Endodermal cell (in vitro differentiated cells): ENCODE data around the gene SCIMP. TPM values are rescaled to one million over a fixed set of nuclear protein-coding genes. Genes with fewer than 3 reads are reported as not detected.
"Not testable (repeated sequence)": the region's sequence is repeated elsewhere in the genome, so short reads cannot be mapped to it uniquely, and the experiment has no call there.

ENCODE experiments used
- DNase-seq: peaks from one replicate; pipeline ENCODE4 v3.0.0-alpha.2; 2017
- H3K27ac ChIP-seq: 2 replicates; pipeline ENCODE4 v1.5.1; 2013; ENCODE audit warnings: mild to moderate bottlenecking, low read depth, low read length, moderate library complexity
- H3K27me3 ChIP-seq: 2 replicates; pipeline ENCODE4 v1.6.1; 2013; ENCODE audit warnings: mild to moderate bottlenecking, low read length, moderate library complexity; ENCODE audit not compliant: insufficient read depth, control insufficient read depth, poor library complexity, severe bottlenecking
- H3K36me3 ChIP-seq: 2 replicates; pipeline ENCODE4 v1.7.0; 2013; ENCODE audit warnings: mild to moderate bottlenecking, low read length, moderate library complexity; ENCODE audit not compliant: control insufficient read depth, insufficient read depth
- H3K4me1 ChIP-seq: one replicate; pipeline ENCODE4 v1.7.0; 2013; ENCODE audit warnings: low read length; ENCODE audit not compliant: control insufficient read depth, insufficient read depth
- H3K4me3 ChIP-seq: 2 replicates; pipeline ENCODE4 v1.5.1; 2013; ENCODE audit warnings: mild to moderate bottlenecking, low read length, moderate library complexity
- H3K9ac ChIP-seq: 2 replicates; pipeline ENCODE4 v1.6.1; 2013; ENCODE audit warnings: mild to moderate bottlenecking, low read length, moderate library complexity; ENCODE audit not compliant: poor library complexity, severe bottlenecking; ENCODE audit errors: extremely low read depth
- H3K9me3 ChIP-seq: 2 replicates; pipeline ENCODE4 v1.6.1; 2013; ENCODE audit warnings: mild to moderate bottlenecking, low read length, moderate library complexity; ENCODE audit not compliant: control insufficient read depth
- H3K27ac Mint-ChIP-seq: 2 replicates; pipeline ENCODE4 v1.8.0; 2020; ENCODE audit warnings: mixed read lengths
- H3K27me3 Mint-ChIP-seq: 2 replicates; pipeline ENCODE4 v1.8.0; 2021; ENCODE audit warnings: mild to moderate bottlenecking, mixed read lengths; ENCODE audit not compliant: insufficient read depth
- H3K36me3 Mint-ChIP-seq: 2 replicates; pipeline ENCODE4 v1.8.0; 2020; ENCODE audit warnings: low read depth, mixed read lengths
- H3K4me1 Mint-ChIP-seq: 2 replicates; pipeline ENCODE4 v1.8.0; 2020; ENCODE audit warnings: mixed read lengths
- H3K4me3 Mint-ChIP-seq: 2 replicates; pipeline ENCODE4 v1.8.0; 2020; ENCODE audit warnings: mild to moderate bottlenecking, moderate library complexity, mixed read lengths
- H3K9me3 Mint-ChIP-seq: 2 replicates; pipeline ENCODE4 v1.8.0; 2020; ENCODE audit warnings: mild to moderate bottlenecking, mixed read lengths
- WGBS, 2 experiments: methylation state at CpG; one replicate each; pipeline versions ENCODE4 v1.1.5 to v1.1.7; 2013; ENCODE audit warnings: missing lambda C conversion rate in 2 of 2, mixed read lengths in 1 of 2; ENCODE audit not compliant: insufficient coverage in 1 of 2, insufficient read length in 1 of 2; 5-methylcytosine and 5-hydroxymethylcytosine counted together
- total RNA-seq, 2 donors: library from RNA; stranded (reverse); fragmentation: NEBNext Ultra II Directional in 1 of 2; extraction: Animal tissue kit (Norgen Biotek cat#: 25700) in 1 of 2; gene quantifications; 2 replicates in 1 of 2; 3 replicates in 1 of 2; pipeline ENCODE4 v1.2.1, GENCODE V29; 2021
- TF ChIP-seq, protein P1 (sequence below): fragments of 200-600 bp; sonication (generic); conservative IDR thresholded peaks from 2 replicates; pipeline ENCODE4 v1.5.0; 2021; ENCODE audit warnings: antibody characterized with exemption, mild to moderate bottlenecking

SCIMP gene
- total RNA-seq, 2 donors from 2014 or later = not detected

DNA sequence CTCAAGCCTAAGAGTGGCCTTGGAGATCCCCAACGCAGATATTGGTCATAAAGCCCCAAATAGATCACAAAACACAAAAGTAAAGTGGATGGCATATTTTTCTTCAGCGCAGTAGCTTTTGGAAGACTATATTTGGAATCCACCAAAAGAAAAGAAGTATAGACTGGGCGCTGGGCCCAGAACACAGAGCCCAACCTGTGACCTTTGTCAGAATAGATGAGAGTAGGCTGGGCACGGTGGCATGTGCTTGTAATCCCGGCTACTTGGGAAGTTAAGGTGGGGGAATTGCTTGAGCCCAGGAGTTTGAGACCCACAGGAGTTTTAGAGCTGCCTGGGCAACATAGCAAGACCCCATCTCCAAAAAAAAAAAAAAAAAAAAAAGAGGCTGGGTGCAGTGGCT, 14.6 kb downstream of the SCIMP start:
- 97 to 100% methylated on average over 2 to 5 of the region's 5 CpGs for WGBS, 2 experiments
- no peaks in the 10 kb centered on the region for H3K27me3 Mint-ChIP-seq

DNA sequence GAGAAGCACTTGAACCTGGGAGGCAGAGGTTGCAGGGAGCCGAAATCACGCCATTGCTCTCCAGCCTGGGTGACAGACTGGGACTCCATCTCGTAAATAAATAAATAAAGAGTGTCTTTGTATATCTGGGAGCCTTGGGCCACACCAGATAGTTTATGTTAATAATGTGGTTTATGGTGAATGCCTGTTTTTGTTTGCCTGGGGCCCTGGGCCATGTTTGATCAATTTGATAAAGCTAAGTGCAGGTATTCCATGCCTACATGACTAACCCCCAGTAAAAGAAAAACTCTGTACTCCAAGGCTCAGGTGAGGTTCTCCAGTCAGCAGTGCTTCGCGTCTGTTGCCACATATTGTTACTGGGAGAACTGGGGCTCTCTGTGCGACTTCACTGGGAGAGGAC, 15.1 kb downstream of the SCIMP start:
- no peak overlapping the region for H3K4me3 ChIP-seq
- Mint-ChIP-seq H3K9me3 (no peaks in the 10 kb centered on the region), H3K4me1 (no peaks in the 10 kb centered on the region), H3K4me3 (no peak overlapping the region), H3K27me3 (no peaks in the 10 kb centered on the region), H3K36me3 (peaks cover 9% of the 10 kb centered on the region), H3K27ac (peak overlapping the region; percentile 49)
- WGBS, 2 experiments = 94 to 95% methylated on average over 6 of the region's 6 CpGs
- H3K27me3 ChIP-seq = no peaks in the 10 kb centered on the region
- DNase-seq = no peak
- H3K9ac ChIP-seq = no peak overlapping the region
- TF ChIP-seq, protein P1, sequence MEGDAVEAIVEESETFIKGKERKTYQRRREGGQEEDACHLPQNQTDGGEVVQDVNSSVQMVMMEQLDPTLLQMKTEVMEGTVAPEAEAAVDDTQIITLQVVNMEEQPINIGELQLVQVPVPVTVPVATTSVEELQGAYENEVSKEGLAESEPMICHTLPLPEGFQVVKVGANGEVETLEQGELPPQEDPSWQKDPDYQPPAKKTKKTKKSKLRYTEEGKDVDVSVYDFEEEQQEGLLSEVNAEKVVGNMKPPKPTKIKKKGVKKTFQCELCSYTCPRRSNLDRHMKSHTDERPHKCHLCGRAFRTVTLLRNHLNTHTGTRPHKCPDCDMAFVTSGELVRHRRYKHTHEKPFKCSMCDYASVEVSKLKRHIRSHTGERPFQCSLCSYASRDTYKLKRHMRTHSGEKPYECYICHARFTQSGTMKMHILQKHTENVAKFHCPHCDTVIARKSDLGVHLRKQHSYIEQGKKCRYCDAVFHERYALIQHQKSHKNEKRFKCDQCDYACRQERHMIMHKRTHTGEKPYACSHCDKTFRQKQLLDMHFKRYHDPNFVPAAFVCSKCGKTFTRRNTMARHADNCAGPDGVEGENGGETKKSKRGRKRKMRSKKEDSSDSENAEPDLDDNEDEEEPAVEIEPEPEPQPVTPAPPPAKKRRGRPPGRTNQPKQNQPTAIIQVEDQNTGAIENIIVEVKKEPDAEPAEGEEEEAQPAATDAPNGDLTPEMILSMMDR = no peak
- H3K27ac ChIP-seq = no peak overlapping the region
- H3K4me1 ChIP-seq = no peaks in the 10 kb centered on the region
- H3K36me3 ChIP-seq = no peaks in the 10 kb centered on the region
- no peaks in the 10 kb centered on the region for H3K9me3 ChIP-seq

More for the DNA sequence above, 14.6 kb downstream of the SCIMP start:
- Histone ChIP-seq H3K9ac (no peak overlapping the region), H3K36me3 (no peaks in the 10 kb centered on the region), H3K27me3 (no peaks in the 10 kb centered on the region), H3K4me1 (no peaks in the 10 kb centered on the region), H3K4me3 (no peak overlapping the region), H3K9me3 (no peaks in the 10 kb centered on the region), H3K27ac (no peak overlapping the region)
- Mint-ChIP-seq H3K9me3 (no peaks in the 10 kb centered on the region), H3K4me3 (no peak overlapping the region), H3K4me1 (no peaks in the 10 kb centered on the region), H3K27ac (peak overlapping the region; percentile 49), H3K36me3 (peaks cover 5% of the 10 kb centered on the region)
- TF ChIP-seq, protein P1 = no peak
- DNase-seq = no peak

DNA sequence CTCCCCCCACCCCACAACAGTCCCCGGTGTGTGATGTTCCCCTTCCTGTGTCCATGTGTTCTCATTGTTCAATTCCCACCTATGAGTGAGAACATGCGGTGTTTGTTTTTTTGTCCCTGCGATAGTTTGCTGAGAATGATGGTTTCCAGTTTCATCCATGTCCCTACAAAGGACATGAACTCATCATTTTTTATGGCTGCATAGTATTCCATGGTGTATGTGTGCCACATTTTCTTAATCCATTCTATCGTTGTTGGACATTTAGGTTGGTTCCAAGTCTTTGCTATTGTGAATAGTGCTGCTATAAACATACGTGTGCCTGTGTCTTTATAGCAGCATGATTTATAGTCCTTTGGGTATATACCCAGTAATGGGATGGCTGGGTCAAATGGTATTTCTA, 17.1 kb downstream of the SCIMP start:
- H3K27me3 Mint-ChIP-seq, H3K9ac ChIP-seq, H3K4me3 ChIP-seq, H3K36me3 Mint-ChIP-seq, H3K4me1 Mint-ChIP-seq, H3K9me3 ChIP-seq, H3K4me3 Mint-ChIP-seq, H3K9me3 Mint-ChIP-seq, H3K27me3 ChIP-seq, DNase-seq, H3K27ac Mint-ChIP-seq, H3K4me1 ChIP-seq, H3K27ac ChIP-seq, H3K36me3 ChIP-seq: not testable (repeated sequence)
- WGBS, 2 experiments = 92% methylated on average over 2 of the region's 5 CpGs; no CpG with 5 or more reads in 1 of the 2 experiments

DNA sequence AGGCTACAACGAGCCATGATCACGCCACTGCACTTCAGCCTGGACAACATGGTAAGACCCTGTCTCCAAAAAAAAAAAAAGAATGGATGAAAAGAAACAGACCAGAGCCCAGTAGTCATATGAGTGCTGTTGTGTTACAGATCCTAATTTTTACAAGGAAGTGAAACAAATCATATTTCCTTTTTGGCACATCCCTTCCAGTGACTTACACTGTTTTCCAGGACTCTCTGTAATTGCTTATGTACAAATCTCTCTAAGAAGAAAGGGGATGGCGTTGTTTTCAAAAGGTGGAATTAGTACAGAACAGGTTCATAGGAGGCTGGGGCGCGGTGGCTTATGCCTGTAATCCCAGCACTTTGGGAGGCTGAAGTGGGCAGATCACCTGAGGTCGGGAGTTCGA, 23.2 kb downstream of the SCIMP start:
- Mint-ChIP-seq H3K36me3 (peaks cover 4% of the 10 kb centered on the region), H3K4me3 (no peak overlapping the region), H3K27ac (no peak overlapping the region), H3K9me3 (no peaks in the 10 kb centered on the region), H3K27me3 (no peaks in the 10 kb centered on the region), H3K4me1 (no peaks in the 10 kb centered on the region)
- H3K4me1 ChIP-seq = no peaks in the 10 kb centered on the region
- H3K9ac ChIP-seq = no peak overlapping the region
- TF ChIP-seq, protein P1 = no peak
- 84 to 92% methylated on average over 6 to 7 of the region's 7 CpGs for WGBS, 2 experiments
- no peaks in the 10 kb centered on the region for H3K27me3 ChIP-seq
- peaks cover 7% of the 10 kb centered on the region for H3K9me3 ChIP-seq
- H3K36me3 ChIP-seq = no peaks in the 10 kb centered on the region
- H3K4me3 ChIP-seq = no peak overlapping the region
- no peak for DNase-seq
- no peak overlapping the region for H3K27ac ChIP-seq
